Esophagus squamous epithelium (tissue), 5 donors: Measurements from ENCODE around the gene PRKN. TPM values are rescaled to one million over a fixed set of nuclear protein-coding genes. Genes with fewer than 3 reads are reported as not detected.

Source experiments
- DNase-seq: peaks from one replicate; lab custom pipeline; 2025; lab: John Stamatoyannopoulos, UW
- H3K27ac ChIP-seq, 4 donors: fragments of 200-600 bp; sonication (generic); one replicate each; pipeline ENCODE4 v1.5.1; 2016 to 2019; ENCODE audit warnings: mild to moderate bottlenecking in 1 of 4
- H3K27me3 ChIP-seq, 4 donors: fragments of 200-600 bp; sonication (generic); 1 replicate in 3 of 4; 2 replicates in 1 of 4; pipeline versions ENCODE4 v1.5.1 to v1.6.0; 2017 to 2021; ENCODE audit warnings: antibody characterized with exemption in 1 of 4
- H3K36me3 ChIP-seq, 3 donors: fragments of 200-600 bp; sonication (generic); one replicate each; pipeline ENCODE4 v1.5.1; 2016 to 2019
- H3K4me1 ChIP-seq, 3 donors: fragments of 200-600 bp; sonication (generic); one replicate each; pipeline ENCODE4 v1.5.1; 2017 to 2019
- H3K4me3 ChIP-seq, 4 donors: fragments of 200-600 bp; sonication (generic); 1 replicate in 3 of 4; 2 replicates in 1 of 4; pipeline ENCODE4 v1.5.1; 2016 to 2019; ENCODE audit warnings: mild to moderate bottlenecking in 2 of 4, moderate library complexity in 1 of 4
- H3K9me3 ChIP-seq, 3 donors: fragments of 200-600 bp; sonication (generic); one replicate each; pipeline ENCODE4 v1.5.1; 2016 to 2019
- POLR2A ChIP-seq, 4 donors: fragments of 450-650 bp; IDR thresholded peaks; one replicate each; pipeline ENCODE4 v1.6.1; 2017; ENCODE audit warnings: antibody characterized with exemption in 4 of 4, mild to moderate bottlenecking in 4 of 4, moderate library complexity in 3 of 4
- WGBS, 2 donors: methylation state at CpG; one replicate each; pipeline ENCODE4 v1.1.5; 2018; 5-methylcytosine and 5-hydroxymethylcytosine counted together
- intact Hi-C: fragments of 100-400 bp; cut with DNase I; formaldehyde crosslinking; loops from one replicate; pipeline ENCODE4 v1.15.0; 2022
- total RNA-seq, 4 donors: library from RNA; depleted of rRNA; stranded (reverse); fragments of >200 nt; gene quantifications; one replicate each; pipeline ENCODE4 v1.1.0, GENCODE V29; 2016
- TF ChIP-seq, protein P1 (sequence below), 6 experiments: fragments of 450-650 bp in 4 of 6; fragments of 200-600 bp in 2 of 6; sonication (generic) in 2 of 6; IDR thresholded peaks; one replicate each; pipeline ENCODE4 v1.5.1; 2016 to 2019; ENCODE audit warnings: antibody characterized with exemption in 6 of 6, mild to moderate bottlenecking in 4 of 6, moderate library complexity in 4 of 6
- donor health status: DM: yes; HTN: yes; CAD: no.

PRKN gene
- total RNA-seq, 4 donors from 2014 or later, result 0.70 to 5.5 (median 2.2) TPM

DNA sequence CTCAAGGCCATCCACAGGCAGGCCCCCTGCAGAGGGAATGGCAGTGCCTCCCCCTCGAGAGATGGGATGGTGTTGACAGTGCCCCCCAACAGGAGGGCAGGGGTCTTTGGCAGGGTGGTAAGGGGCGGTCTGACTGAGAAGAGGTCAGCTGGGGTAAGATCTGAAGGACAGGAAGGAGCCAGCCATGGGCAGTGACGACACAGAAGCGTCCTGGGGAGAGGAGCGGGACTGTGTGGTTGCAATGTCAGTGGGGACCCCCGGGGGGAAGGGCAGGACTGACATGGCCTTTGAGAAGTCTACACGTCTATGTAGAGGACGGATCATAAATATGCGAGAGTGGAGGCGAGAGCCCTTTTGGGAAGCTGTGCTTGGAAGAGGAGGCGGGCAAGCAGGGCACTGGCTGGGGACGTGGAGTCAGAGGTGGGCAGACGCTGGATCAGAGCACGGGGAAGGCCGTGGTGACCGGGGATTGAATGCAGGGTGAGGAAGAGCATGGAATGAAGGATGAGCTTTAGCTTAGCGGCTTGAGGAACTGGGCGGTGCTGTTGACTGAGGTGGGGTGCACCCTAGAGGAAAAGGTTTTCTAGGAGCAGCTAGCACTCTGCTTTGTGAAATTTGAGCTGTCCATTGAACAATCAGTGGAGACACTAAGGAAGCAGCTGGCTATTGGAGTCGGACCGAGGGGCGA lies 1371.3 kb downstream of the PRKN start:
- TF ChIP-seq, protein P1, sequence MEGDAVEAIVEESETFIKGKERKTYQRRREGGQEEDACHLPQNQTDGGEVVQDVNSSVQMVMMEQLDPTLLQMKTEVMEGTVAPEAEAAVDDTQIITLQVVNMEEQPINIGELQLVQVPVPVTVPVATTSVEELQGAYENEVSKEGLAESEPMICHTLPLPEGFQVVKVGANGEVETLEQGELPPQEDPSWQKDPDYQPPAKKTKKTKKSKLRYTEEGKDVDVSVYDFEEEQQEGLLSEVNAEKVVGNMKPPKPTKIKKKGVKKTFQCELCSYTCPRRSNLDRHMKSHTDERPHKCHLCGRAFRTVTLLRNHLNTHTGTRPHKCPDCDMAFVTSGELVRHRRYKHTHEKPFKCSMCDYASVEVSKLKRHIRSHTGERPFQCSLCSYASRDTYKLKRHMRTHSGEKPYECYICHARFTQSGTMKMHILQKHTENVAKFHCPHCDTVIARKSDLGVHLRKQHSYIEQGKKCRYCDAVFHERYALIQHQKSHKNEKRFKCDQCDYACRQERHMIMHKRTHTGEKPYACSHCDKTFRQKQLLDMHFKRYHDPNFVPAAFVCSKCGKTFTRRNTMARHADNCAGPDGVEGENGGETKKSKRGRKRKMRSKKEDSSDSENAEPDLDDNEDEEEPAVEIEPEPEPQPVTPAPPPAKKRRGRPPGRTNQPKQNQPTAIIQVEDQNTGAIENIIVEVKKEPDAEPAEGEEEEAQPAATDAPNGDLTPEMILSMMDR (IDR thresholded peaks at IDR 0.05), result no peak
- no peak for TF ChIP-seq POLR2A (IDR thresholded peaks at IDR 0.05)
- no peak for DNase-seq
- Histone ChIP-seq H3K36me3 (no peaks in the 10 kb centered on the region), H3K9me3 (no peaks in the 10 kb centered on the region), H3K27me3 (no peaks in the 10 kb centered on the region), H3K4me1 (no peaks in the 10 kb centered on the region), H3K4me3 (no peak overlapping the region), H3K27ac (no peak overlapping the region)
- intact Hi-C loops, result no loop called here
- WGBS, 2 donors, result 78 to 85% methylated on average over 20 to 21 of the region's 21 CpGs

DNA sequence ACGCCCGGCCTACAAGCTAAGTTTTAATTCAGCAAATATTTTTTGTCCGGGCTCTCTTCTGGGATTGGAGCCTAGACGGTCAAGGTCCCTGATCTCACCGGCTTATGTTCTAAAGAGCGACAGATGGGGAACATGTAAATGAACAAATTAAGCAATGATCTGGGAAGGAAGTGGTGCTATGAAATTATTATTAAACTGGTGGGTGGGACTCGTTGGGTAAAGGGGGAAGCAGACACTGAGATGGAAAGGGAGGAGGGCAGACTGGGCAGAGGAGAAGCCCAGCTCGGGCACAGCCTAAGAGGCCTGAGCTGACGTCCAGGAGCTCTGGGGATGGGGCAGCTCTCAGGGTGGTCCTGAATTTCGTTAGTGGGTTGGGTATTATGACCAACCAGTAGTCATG lies 1371.9 kb downstream of the PRKN start:
- TF ChIP-seq, protein P1 (IDR thresholded peaks at IDR 0.05), result no peak
- TF ChIP-seq POLR2A (IDR thresholded peaks at IDR 0.05), result no peak
- DNase-seq, result no peak
- WGBS, 2 donors, result 69 to 74% methylated on average over 10 of the region's 10 CpGs
- Histone ChIP-seq H3K27me3 (no peaks in the 10 kb centered on the region), H3K36me3 (no peaks in the 10 kb centered on the region), H3K4me3 (no peak overlapping the region), H3K9me3 (no peaks in the 10 kb centered on the region), H3K4me1 (no peaks in the 10 kb centered on the region), H3K27ac (no peak overlapping the region)
- intact Hi-C loops, result no loop called here

DNA sequence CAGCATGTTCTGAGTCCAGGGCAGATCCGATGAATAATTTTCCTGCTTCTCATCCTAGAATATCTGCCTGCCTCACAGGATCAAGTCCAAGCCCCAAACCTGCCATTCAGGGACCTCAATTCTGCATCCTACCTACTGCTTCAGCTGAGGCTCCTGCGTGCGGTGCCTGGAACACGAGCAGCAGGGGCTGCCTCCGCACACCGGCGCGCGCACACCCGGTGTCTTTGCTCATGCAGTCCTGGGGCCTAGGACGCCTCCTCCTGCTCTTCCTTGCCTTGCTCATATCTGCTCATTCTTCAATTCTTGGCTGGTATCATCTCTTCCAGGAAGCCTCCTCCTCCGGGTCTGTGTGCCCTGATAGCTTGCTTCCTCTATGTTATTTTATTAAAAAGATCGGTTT lies 1372.6 kb downstream of the PRKN start:
- intact Hi-C loops, result no loop called here
- TF ChIP-seq, protein P1 (IDR thresholded peaks at IDR 0.05), result no peak
- no peak for TF ChIP-seq POLR2A (IDR thresholded peaks at IDR 0.05)
- no peaks in the 10 kb centered on the region for H3K36me3 ChIP-seq
- no peak for DNase-seq
- H3K4me1 ChIP-seq, result no peaks in the 10 kb centered on the region
- no peaks in the 10 kb centered on the region for H3K27me3 ChIP-seq
- H3K9me3 ChIP-seq, result no peaks in the 10 kb centered on the region
- WGBS, 2 donors, result 89 to 96% methylated on average over 10 to 12 of the region's 13 CpGs
- no peak overlapping the region for H3K4me3 ChIP-seq
- no peak overlapping the region for H3K27ac ChIP-seq

DNA sequence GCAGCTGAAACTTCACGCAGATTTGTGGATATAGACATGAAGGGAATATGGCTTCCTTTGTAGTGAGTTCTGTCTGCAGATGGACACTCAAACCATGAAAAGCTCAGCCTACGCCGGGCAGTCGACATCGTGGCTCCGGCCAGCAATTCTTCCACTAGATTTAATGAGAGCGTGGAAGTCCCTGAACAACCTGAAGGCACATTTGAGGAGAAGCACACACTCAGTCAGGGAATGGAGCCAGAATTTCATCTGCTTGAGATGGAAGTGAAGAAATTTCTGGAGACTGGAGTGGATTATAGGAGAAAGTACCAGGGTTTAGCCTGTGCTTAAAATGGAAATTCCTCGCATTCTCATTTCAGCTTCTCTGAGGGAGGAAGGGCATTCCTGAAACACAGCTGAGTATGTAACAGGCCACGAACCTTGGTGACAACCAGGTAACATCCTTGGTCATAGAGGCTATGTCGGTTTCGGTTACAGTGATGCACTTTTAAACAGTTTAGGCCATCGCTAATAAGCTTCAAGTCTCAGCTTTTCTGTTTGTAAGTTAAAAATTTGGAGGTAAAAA lies 1373.2 kb downstream of the PRKN start:
- Histone ChIP-seq H3K4me3 (no peak overlapping the region), H3K27ac (no peak overlapping the region), H3K4me1 (no peaks in the 10 kb centered on the region), H3K27me3 (no peaks in the 10 kb centered on the region), H3K9me3 (no peaks in the 10 kb centered on the region), H3K36me3 (no peaks in the 10 kb centered on the region)
- intact Hi-C loops, result no loop called here
- no peak for DNase-seq
- TF ChIP-seq POLR2A (IDR thresholded peaks at IDR 0.05), result no peak
- TF ChIP-seq, protein P1 (IDR thresholded peaks at IDR 0.05), result no peak
- 92 to 96% methylated on average over 12 of the region's 12 CpGs for WGBS, 2 donors

DNA sequence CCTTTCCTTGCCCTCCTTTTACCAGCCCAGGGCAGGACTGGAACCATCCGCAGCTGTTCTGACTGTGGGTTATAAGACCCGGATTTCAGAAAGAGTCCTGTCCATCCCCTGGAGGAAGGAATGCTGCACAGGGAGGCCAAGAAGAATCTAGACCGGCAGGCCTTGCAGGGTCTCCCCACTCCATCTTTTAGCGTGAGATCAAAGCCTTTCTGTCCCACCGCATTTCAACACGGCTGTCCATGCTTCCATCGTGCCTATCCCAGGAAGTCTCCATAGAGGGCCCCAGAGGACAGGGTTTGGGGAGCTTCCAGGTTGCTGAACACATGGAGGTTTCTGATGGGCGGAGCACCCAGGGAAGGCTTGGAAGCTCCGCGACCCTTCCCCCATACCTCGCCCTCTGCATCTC lies 1374.4 kb downstream of the PRKN start:
- intact Hi-C loops, result no loop called here
- Histone ChIP-seq H3K4me1 (no peaks in the 10 kb centered on the region), H3K36me3 (no peaks in the 10 kb centered on the region), H3K4me3 (no peak overlapping the region), H3K27ac (no peak overlapping the region), H3K27me3 (no peaks in the 10 kb centered on the region), H3K9me3 (no peaks in the 10 kb centered on the region)
- TF ChIP-seq, protein P1 (IDR thresholded peaks at IDR 0.05), result peak in 1 of 6 experiments; percentile 24
- no peak for TF ChIP-seq POLR2A (IDR thresholded peaks at IDR 0.05)
- no peak for DNase-seq
- 79 to 87% methylated on average over 7 to 9 of the region's 11 CpGs for WGBS, 2 donors
